ENCODE results near the gene ID3.
A peak's percentile ranks its signal among the peaks of the same experiment; 100 is the strongest.

ID3 gene, protein sequence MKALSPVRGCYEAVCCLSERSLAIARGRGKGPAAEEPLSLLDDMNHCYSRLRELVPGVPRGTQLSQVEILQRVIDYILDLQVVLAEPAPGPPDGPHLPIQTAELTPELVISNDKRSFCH

GRCh38 chr1:23559136-23559984 lies at the start of gene ID3:
TSS of gene ID3 (minus strand) at chr1:23559501. CDS start at chr1:23559426, 75 bp downstream.
- in situ Hi-C loops (cut with HindIII; ENCODE audit: low pct_unique_long_range_greater_than_20kb, low sequenced_read_pairs), result no loop called here
- DNase-seq (ENCODE audit: low read depth in 1 of 2, low spot score in 1 of 2), result peak; percentile 58 to 95
- TF ChIP-seq JUND (IDR thresholded peaks at IDR 0.05; ENCODE audit: low read depth), result no peak

GRCh38 chr1:23607944-23608343 lies 48.6 kb upstream of the ID3 start:
- DNase-seq (ENCODE audit: low read depth in 1 of 2, low spot score in 1 of 2), result no peak
- TF ChIP-seq JUND (IDR thresholded peaks at IDR 0.05; ENCODE audit: low read depth), result no peak
- in situ Hi-C loops (cut with HindIII; ENCODE audit: low pct_unique_long_range_greater_than_20kb, low sequenced_read_pairs), result no loop called here

DNA sequence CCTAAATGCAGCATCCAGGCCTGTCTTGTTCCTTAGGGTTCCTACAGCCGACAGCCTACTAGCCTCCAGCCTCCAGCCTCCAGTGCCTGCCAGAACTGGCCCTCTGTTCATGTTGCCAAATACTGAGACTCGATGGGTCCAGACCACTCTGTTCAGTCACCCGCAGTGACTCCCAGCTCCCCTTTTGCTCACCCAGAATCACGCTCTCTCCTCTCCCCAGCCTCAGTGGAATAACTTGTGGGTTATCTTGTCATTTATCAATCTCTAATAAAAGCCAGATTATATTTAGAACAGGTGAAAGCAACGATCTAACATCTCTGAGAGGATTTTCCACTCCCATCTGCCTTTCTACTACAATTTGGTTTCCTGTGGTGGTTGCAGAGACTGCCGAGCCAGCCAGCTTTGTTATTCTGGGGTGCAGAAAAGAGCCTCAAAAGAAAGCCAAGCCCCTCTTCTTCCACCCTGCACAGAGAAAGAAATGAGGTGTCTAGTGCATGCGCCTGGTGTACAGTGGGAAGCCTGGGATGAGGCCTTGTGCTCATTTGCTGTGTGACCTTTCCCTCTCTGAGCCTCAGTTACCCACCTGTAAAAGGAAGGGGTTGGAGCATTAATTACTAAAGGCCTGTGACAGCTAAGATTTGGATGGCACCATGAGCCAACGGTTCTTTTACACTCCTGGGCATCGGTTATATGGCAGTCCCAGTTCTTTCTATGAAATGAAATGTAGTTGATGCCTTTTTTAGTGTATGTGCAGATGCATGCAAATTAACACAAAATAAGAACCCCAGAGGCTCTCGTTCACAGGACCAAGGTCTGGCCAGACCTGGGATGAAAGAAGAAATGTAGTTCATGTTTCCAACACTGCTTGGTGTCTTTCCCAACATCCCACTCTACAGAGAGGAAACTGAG lies 42.9 kb upstream of the ID3 start:
- in situ Hi-C loops (cut with HindIII; ENCODE audit: low pct_unique_long_range_greater_than_20kb, low sequenced_read_pairs), result no loop called here
- no peak for DNase-seq (ENCODE audit: low read depth in 1 of 2, low spot score in 1 of 2)
- TF ChIP-seq JUND (IDR thresholded peaks at IDR 0.05; ENCODE audit: low read depth), result no peak

DNA sequence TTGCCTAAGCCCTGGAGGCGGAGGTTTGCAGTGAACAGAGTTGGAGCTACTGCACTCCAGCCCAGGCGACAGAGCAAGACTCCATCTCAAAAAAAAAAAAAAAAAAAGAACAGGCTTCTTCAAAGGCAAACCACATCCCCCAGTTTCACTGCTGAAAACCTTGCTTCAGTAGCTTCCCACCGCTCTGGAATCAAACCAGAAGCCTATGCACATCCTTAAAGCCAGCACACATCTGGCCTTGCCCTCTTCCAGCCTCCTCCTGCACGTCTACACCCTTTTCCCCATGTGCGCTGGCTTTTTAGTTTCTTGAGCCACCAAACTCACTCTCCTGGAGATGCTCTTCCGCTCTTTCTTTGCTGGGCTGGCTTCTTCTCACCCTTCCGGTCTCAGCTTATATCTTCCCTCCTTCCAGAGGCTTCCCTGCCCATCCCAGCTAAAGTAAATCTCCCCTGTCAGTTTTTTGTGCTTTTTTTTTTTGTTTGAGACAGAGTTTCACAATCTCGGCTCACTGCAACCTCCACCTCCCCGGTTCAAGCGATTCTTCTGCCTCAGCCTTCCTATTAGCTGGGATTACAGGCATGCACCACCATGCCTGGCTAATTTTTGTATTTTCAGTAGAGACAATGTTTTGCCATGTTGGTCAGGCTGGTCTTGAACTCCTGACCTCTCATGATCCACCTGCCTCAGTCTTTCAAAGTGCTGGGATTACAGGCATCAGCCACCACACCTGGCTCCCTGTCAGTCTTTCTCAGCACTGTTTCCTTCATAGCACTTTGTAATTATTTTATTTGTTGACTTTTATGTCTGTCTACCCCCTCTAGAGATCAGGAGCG lies 42.0 kb upstream of the ID3 start:
- in situ Hi-C loops (cut with HindIII; ENCODE audit: low pct_unique_long_range_greater_than_20kb, low sequenced_read_pairs), result no loop called here
- no peak for TF ChIP-seq JUND (IDR thresholded peaks at IDR 0.05; ENCODE audit: low read depth)
- no peak for DNase-seq (ENCODE audit: low read depth in 1 of 2, low spot score in 1 of 2)

DNA sequence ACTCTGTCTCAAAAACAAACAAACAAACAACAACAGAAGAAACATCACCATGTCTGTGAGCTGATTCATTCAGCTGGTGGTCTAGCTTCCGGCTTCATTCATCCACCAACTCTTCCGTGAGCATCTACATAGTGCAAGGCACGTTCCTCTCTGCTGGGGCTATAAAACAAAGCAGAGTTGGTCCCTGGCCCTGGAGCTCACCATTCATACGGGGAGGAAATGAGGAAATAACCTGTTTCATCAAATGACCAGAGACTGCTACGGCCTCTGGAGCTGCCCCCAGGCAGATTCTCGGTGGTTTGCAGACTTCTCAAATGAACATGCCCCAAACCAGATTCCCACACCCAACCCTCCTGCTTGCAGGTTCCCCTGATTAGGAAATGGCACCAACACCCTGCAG lies 41.0 kb upstream of the ID3 start:
- DNase-seq (ENCODE audit: low read depth in 1 of 2, low spot score in 1 of 2), result no peak
- no peak for TF ChIP-seq JUND (IDR thresholded peaks at IDR 0.05; ENCODE audit: low read depth)
- in situ Hi-C loops (cut with HindIII; ENCODE audit: low pct_unique_long_range_greater_than_20kb, low sequenced_read_pairs), result no loop called here

- in situ Hi-C loops (cut with HindIII; ENCODE audit: low pct_unique_long_range_greater_than_20kb, low sequenced_read_pairs), result no loop called here
- TF ChIP-seq JUND (IDR thresholded peaks at IDR 0.05; ENCODE audit: low read depth), result no peak
- DNase-seq (ENCODE audit: low read depth in 1 of 2, low spot score in 1 of 2), result no peak
Observed at GRCh38 chr1:23599125-23599524, 39.8 kb upstream of the ID3 start.

- in situ Hi-C loops (cut with HindIII; ENCODE audit: low pct_unique_long_range_greater_than_20kb, low sequenced_read_pairs), result no loop called here
- no peak for TF ChIP-seq JUND (IDR thresholded peaks at IDR 0.05; ENCODE audit: low read depth)
- peak in 1 of 2 experiments; percentile 42 for DNase-seq (ENCODE audit: low read depth in 1 of 2, low spot score in 1 of 2)
Observed at GRCh38 chr1:23598424-23598823, 39.1 kb upstream of the ID3 start.

DNA sequence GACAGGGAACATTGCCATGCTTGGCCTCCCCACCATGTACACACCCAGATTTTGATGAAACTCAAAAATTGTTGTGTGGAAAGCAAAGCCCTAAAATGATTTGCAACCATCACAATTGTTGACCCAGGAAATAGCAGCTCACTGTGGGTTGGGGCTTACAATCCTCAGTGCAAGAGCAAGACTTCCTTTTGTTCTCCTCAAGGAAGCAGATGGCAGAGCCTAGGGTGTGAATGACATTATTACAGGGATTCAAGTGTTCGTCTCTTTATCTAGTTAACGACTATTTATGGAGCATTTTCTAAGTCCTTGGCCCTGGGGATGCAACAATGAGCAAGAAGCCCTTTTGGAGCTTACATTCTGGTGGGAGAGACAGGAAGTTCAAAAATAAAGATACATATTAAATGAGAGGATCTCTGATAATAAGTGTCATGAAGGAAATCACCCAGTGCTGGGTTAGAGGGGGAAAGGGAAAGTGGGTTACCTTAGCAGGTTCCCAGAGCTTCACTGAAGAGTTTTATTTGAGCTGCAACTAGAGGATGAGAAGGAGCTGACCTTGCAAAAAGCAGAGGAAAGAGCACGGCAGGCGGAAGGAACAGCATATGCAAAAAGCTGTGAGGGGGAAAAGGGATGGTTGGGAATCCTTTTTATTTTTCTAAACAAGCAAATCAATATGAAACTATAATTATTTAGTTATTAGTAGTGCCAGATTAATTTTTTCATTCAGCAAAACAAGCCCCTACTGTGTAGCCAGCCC lies 38.5 kb upstream of the ID3 start:
- no peak for DNase-seq (ENCODE audit: low read depth in 1 of 2, low spot score in 1 of 2)
- in situ Hi-C loops (cut with HindIII; ENCODE audit: low pct_unique_long_range_greater_than_20kb, low sequenced_read_pairs), result no loop called here

GRCh38 chr1:23596382-23597358 lies 37.4 kb upstream of the ID3 start:
- TF ChIP-seq JUND (IDR thresholded peaks at IDR 0.05; ENCODE audit: low read depth), result no peak
- no peak for DNase-seq (ENCODE audit: low read depth in 1 of 2, low spot score in 1 of 2)
- in situ Hi-C loops (cut with HindIII; ENCODE audit: low pct_unique_long_range_greater_than_20kb, low sequenced_read_pairs), result no loop called here

More for the DNA sequence above, 38.5 kb upstream of the ID3 start:
- TF ChIP-seq JUND (IDR thresholded peaks at IDR 0.05; ENCODE audit: low read depth), result no peak

DNA sequence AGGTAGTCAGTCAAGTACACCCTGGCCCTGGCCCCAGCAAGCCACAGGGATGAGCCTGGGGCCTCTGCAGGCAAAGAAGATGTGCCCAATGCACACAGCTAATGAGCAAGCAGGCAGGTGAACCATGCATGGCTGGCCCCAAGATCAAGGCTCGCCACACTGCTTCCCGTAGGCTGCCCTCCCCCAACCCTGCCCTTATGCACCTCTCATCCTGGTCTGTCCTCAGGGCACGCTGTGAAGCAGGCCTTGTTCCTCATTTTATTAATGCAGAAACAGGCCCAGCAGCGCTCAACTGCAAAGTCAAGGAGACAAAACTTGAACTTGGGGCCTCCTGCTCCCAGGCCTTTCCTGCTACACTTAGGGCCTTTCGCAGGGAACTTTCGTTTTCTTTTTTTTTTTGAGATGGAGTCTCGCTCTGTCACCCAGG lies 35.6 kb upstream of the ID3 start:
- no peak for TF ChIP-seq JUND (IDR thresholded peaks at IDR 0.05; ENCODE audit: low read depth)
- no peak for DNase-seq (ENCODE audit: low read depth in 1 of 2, low spot score in 1 of 2)
- in situ Hi-C loops (cut with HindIII; ENCODE audit: low pct_unique_long_range_greater_than_20kb, low sequenced_read_pairs), result no loop called here
